IPS-NIHi7 (cell line): ENCODE measurements around the gene FLVCR1.
"Not testable (repeated sequence)": the region's sequence is repeated elsewhere in the genome, so short reads cannot be mapped to it uniquely, and the experiment has no call there.

Source experiments
- DNase-seq: peaks from one replicate; pipeline ENCODE4 v3.0.0; 2012; ENCODE audit warnings: mixed read lengths; ENCODE audit errors: extremely low spot score

Gene FLVCR1

DNA sequence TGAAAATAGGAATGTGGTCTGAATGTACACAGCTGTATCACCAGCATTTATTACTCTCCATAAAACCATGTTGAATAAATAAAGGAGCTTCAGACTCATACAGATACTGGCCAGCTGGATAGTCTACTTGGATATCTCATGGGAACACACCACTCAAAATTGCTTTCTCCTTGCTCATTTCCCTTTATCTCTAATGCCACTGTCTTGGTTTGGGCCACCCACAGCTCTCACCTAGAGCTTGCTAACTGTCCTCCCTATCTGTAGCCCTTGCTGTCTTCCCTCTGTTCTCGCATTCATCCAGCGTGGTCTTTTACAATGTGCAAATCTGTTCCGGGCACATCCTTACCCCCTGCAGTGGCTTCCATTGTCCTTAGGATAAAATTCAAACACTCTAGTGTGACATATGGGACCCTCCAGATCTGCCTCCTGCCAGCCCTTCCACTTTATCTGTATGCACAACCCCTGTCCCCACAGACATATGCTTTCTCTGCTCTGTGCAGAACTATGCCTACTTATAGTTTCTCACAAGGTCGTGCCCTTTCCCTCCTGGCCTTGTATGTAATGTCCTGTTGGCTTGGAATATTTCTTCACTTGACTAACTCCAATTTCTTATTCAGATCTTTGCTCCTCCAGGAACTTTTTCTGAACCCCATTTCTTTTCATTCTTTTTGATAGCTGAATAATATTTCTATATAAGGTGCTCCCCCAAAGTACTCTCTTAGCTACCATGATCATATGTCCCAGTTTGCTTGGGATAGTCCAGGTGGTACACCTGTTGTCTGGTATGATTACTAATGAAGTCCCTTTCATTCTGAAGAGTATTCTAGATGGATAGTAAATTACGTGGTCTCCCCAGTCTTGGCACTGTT, 2.9 kb downstream of the FLVCR1 start:
- DNase-seq, result peak; percentile 18

DNA sequence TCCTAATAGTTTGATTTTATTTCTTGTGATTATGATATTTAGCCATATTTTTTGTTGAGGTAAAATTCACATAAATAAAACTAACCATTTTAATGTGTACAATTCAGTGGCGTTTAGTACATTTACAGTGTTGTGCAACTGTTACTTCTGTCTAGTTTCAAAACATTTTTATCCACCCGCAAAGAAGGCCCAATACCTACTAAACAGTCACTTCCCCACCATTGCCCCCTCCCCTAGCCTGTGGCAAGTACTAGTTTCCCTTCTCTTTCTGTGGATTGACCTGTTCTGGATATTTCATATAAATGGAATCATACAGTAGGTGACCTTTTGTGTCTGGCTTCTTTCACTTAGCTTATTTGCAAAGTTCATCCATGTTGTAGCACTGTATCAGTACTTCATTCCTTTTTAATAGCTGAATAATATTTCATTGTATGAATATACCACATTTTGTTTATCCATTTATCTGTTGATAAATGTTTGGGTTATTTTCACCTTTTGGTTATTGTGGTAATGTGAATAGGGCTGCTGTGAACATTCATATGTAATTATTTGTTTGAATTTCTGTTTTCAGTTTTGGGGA, 4.1 kb downstream of the FLVCR1 start:
- no peak for DNase-seq

DNA sequence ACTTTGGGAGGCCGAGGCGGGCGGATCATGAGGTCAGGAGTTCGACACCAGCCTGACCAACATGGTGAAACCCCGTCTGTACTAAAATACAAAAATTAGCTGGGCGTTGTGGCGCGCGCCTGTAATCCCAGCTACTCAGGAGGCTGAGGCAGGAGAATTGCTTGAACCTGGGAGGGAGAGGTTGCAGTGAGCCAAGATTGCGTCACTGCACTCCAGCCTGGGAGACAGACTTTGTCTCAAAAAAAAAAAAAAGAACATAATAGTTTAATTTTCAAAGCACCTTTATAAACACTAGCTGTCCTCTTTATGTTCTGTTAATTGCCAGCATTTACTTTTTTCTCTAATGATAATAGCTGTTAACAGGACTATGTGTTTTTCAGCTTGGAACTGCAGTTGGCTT, 5.3 kb downstream of the FLVCR1 start:
- DNase-seq, result not testable (repeated sequence)

DNA sequence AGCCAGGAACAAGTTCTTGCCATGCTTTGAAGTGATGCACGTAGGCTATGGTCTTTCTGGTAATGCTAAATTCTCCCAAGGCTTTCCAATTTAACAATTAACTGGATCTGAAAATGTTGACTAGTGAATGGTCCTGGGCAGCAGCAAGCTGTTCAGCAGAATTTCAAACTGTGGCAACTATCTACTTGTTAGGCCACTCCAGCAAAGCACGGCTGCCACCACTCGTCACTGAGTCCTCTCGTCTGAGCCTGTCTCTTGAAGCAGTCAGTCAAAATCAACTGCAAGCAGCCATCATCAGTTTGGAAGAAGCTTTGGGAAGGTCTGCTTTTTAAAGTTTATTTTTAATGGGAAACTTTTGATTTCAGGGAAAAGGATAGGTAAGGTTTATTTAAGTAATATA, 6.1 kb downstream of the FLVCR1 start:
- no peak for DNase-seq

DNA sequence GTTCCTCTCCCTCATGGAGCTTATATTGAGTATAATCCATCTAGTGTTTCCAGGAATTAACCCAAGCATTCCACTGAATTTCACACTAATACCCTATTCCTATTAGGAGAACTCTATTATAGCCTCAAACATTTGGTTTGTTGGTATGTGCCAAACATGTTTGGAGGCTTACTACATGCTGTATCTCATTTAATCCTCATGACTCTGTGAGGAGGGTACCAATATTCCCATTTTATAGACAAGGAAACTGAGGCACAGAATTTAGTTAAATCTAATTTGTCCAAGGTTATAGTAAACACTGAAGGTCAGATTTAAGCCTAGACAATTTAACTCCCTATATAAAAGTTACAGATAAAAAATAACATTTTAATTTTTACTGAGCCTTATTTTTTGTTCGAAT, 9.1 kb downstream of the FLVCR1 start:
- no peak for DNase-seq

DNA sequence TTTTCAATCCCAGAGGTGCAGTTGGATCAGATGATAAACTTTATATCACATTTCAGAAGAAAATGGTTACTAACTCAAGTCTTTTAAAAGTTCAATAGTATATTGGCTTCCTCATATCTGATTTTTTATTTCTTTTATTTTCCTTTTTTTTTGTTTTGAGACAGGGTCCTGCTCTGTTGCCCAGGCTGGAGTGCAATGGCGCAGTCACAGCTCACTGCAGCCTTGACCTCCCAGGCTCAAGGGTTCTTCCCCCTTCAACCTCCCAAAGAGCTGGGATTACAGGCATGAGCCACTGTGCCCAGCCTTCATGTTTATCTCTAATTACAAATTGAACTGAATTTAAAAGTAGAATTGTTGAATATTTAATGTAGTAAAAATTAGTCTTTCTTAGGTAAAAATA, 13.9 kb downstream of the FLVCR1 start:
- no peak for DNase-seq

DNA sequence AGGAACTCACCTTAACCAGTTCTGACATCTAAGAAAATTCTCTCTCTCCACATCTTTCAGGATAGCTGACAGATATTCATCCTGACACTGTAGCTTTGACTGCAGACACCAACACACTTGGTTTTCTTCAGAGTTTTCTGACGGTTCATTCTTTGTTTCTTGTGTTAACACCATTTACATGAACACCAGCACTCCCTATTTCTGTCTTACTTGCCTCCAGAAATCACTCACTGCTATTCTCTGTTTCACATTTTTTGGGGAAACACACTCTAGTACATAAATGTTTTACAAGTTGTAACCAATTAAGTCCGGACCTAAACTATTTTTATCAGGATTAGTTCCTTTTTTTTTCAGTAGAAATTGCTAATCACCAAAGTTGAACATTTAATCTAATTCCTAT, 15.4 kb downstream of the FLVCR1 start:
- no peak for DNase-seq

DNA sequence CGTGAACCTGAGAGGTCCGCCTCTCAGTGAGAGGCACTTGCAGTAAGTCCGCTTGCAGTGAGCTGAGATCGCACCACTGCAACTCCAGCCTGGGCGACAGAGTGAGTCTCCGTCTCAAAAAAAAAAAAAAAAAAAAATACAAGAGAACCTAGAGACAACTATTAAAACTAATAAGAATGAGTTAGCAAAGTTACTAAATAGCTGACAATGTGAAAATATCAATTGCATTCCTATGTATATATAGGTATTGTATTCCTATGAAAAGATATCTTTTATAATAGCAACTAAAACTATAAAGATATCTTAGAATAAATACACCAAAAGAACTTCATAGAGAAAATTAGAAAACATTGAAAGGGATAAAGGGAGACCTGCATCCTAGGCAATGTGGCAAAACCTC, 20.3 kb downstream of the FLVCR1 start:
- DNase-seq, result no peak

DNA sequence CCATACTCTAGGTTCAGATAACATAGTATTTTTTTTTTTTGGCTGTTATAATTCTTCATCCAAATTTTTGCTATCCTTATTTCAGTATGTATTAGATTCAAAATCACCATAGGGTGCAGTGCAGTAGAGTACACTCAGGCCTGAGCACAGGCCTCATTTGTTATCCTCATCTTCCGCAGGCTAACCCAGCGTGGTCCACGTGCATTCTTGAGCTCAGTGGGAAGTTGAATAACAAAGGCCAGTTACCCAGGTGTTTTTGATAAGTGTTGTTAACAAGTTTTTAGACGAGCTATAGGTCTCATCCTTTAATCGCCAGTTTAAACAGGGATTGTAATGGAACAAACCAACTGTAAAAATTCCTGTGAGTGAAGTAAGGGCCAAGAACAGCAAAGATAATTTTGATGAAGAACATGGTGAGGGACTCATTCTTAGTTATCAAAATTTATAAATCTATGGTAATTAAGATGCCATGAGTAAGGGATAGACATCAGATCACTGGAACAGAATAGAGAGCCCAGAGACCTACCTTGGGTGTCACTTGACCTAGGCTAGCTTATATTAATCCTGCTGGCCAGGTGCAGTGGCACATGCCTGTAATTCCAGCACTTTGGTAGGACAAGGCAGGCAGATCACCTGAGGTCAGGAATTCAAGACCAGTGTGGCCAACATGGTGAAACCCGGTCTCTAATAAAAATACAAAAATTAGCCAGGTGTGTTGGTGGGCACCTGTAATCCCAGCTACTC, 22.0 kb downstream of the FLVCR1 start:
- no peak for DNase-seq

DNA sequence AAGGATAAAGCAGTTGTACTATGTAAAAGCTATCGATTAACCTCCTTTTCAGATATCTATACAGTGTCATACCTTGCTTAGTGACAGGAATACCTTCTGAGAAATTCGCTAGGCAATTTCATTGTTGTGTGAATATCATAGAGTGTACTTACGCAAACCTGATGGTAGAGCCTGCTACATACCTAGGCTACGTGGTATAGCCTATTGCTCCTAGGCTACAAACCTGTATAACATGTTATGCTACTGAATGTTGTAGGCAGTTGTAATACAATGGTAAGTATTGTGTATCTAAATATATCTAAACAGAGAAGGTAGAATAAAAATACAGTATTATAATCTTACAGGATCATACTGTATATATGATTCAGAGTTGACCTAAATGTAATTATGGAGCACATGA, 26.5 kb downstream of the FLVCR1 start:
- no peak for DNase-seq

DNA sequence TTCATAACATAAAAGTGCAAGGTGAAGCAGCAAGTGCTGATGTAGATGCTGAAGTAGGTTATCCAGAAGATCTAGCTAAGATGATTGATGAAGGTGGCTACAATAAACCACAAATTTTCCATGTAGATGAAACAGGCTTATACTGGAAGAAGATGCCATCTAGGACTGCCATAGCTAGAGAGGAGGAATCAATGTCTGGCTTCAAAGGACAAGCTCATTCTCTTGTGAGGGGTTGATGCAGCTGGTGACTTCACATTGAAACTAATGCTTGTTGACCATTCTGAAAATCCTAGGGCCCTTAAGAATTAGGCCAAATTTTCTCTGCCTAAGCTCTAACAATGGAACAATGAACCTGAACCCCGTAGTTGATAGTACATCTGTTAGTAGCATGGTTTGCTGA, 34.0 kb downstream of the FLVCR1 start:
- DNase-seq, result no peak

DNA sequence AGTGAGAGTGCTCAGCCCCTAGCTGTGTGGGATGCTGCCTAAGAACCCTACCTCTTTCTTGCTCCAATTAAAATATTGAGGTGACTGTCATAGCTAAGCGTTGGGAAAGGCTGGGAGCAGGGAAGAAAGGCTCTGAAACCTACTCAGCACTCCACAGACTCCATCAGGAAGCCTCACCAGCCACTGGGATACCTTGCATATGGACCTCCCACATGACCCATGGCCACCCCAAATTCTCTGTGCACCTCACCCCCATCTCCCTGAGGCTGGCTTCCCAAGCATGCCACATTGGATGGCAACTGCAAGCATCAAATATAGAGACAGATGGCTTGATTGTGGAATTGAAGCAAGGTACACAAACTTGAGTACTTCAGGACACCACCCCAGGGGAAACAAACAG, 41.8 kb downstream of the FLVCR1 start:
- no peak for DNase-seq

DNA sequence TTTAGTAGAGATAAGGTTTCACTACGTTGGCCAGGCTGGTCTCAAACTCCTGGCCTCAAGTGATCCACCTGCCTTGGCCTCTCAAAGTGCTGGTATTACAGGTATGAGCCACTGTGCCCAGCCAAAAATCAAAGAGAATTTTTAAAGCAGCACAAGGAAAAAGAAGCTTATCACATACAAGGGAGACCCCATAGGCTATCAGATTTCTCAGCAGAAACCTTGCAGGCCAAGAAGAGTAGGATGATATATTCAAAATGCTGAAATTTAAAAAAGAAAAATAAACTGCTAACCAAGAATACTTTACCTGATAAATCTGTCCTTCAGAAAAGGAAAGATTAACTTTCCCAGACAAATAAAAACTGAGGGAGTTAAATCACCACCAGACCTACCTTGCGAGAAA, 43.2 kb downstream of the FLVCR1 start:
- no peak for DNase-seq

DNA sequence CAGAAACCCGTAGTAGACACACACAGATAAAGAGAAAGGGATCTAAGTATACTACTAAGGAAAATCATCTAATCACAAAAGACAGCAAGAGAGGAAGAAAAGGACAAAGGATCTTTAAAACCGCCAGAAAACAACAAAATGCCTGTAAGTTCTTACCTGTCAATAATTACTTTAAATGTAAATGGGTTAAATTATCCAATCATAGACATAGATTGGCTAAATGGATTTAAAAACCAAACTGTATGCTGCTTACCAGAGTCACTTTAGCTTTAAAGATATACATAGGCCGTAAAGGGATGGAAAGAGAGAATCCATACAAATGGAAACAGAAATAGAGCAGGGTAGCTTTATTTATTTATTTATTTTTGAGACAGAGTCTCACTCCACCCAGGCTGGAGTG, 44.0 kb downstream of the FLVCR1 start:
- DNase-seq, result no peak

DNA sequence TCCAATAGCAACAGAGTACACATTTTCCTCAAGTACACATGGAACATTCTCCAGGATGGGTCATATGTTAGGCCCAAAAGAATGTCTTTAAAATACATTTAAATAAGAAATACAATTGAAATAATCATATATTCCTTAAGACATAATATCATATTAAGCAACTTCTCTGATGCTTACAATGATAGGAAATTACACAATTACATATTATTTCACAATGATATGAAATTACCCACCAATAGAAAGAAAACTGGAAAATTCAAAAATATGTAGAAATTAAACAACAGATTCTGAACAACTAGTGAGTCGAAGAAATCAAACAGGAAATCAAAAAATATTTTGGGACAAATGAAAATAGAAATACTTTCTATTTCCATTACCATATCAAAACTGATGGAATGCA, 45.6 kb downstream of the FLVCR1 start:
- DNase-seq, result no peak

DNA sequence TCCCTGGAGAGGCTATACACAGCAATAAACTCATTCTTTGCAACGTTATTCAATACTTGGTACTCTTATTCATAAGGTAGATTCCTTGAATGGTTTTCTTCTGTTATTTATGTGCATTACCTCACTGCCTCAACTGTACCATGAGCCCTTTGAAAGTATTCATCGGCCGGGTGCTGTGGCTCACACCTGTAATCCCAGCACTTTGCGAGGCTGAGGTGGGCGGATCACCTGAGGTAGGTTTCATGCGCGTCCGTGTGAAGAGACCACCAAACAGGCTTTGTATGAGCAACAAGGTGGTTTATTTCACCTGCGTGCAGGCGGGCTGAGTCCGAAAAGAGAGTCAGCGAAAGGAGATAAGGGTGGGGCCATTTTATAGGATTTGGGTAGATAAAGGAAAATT, 50.0 kb downstream of the FLVCR1 start:
- not testable (repeated sequence) for DNase-seq

DNA sequence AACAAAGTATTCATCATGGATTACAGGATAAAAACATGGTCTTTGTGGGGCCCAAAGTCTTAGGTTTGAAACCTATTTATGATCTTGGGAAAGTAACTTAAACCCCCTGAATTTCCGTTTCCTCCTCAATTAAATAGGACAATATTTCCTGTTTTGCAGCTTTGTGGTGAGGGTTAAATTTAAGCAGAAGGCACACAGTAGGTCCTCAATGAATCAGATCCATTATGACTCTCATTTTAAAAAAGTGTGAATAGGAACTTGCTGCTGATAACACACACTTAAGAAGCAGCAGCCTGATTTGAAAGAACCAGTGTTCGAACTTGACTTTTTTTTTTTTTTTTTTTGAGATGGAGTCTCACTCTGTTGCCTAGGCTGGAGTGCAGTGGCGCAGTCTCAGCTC, 50.9 kb downstream of the FLVCR1 start:
- DNase-seq, result no peak

DNA sequence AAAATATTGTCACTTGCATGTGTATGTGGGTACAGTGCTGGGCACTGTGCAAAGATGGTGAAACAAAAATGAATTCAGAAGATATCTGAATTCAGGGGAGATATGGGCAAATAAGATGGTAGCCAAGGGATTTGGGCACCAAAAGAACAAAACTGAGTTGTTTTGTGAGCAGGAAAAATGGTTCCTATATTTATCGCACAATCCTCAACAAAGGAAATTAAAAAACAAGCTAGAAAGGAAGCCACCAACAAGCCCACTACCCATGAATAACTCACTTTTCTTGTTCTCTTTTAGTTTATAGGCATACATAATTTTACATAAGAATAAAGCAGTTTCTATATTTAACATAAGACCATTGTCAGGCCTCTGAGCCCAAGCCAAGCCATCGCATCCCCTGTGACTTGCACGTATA, 51.6 kb downstream of the FLVCR1 start:
- no peak for DNase-seq

DNA sequence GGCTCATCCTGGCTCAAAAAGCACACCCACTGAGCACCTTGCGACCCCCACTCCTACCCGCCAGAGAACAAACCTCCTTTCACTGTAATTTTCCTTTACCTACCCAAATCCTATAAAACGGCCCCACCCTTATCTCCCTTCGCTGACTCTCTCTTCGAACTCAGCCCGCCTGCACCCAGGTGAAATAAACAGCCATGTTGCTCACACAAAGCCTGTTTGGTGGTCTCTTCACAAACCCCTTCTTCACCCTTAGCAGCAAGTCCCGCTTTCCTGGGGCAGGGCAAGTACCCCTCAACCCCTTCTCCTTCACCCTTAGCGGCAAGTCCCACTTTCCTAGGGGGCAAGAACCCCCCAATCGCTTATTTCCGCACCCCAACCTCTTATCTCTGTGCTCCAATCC, 52.1 kb downstream of the FLVCR1 start:
- DNase-seq, result not testable (repeated sequence)

DNA sequence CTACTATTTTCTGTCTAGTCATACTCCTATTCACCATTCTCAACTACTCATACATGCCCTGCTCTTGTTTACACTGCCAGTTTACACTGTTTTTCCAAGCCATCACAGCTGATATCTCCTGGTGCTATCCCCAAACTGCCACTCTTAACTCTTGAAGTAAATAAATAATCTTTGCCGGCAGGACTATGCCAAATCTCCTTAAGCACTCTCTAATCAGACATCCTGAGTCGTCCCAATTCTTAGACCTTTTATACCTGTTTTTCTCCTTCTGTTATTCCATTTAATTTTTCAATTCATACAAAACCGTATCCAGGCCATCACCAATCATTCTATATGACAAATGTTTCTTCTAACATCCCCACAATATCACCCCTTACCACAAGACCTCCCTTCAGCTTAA, 55.6 kb downstream of the FLVCR1 start:
- DNase-seq, result not testable (repeated sequence)

DNA sequence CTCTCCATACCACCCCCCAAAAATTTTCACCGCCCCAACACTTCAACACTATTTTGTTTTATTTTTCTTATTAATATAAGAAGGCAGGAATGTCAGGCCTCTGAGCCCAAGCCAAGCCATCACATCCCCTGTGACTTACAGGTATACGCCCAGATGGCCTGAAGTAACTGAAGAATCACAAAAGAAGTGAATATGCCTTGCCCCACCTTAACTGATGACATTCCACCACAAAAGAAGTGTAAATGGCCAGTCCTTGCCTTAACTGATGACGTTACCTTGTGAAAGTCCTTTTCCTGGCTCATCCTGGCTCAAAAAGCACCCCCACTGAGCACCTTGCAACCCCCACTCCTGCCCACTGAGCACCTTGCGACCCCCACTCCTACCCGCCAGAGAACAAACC, 56.0 kb downstream of the FLVCR1 start:
- DNase-seq, result not testable (repeated sequence)

DNA sequence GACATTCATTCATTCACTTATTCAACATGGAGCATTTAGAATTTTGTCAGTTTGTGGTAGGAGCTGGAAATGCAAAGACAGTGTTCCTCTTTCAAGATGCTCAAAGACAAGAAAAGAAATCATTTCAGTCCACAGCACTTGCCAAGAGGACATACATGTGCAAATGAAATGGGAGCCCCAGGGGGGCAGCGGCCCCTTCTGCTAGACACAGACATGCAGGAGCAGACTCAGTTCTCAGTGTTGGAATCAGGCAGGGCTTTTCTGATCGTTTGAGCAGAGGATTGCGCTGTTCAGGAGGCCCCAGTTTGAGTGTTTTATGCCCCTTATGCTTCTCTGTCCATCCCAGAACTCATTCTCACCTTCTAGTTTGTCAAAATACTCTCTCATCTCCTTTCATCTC, 56.7 kb downstream of the FLVCR1 start:
- DNase-seq, result peak; percentile 26
